Fibroblast of skin of abdomen (primary cell): Measurements from ENCODE around the gene KCNIP3.
"Not testable (repeated sequence)": the region's sequence is repeated elsewhere in the genome, so short reads cannot be mapped to it uniquely, and the experiment has no call there.

Experiments used
- DNase-seq: peaks from one replicate; pipeline ENCODE4 v3.0.0-alpha.2; 2013

KCNIP3 gene

DNA sequence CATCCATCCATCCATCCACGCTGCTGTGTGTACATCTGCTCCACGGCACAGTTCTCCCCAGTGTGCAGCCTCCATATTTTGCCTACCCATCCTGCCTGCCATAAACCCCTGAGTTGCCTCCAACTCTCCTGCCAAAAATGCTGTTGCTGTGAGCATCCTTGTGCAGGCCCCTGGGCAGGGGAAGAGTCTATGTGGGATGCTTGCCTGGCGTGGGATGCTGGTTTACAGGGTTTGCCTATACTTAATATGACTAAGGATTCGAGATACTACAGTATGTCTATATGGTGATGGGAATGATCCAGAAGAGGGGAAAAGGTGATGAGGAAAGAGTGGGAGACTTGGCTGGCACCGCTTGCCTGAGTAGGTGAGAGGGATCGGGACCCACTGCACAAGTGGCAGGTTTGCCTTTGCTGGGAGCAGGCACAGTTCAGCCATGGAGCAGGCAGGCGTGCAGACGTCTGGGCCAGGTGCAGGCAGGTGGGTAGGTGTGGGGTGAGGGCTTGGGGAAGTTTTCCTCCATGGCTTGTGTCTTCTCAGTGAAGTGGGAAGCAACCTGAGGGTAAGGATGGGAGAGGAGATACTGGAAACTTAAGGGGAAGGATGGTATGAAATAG lies 75.2 kb downstream of the KCNIP3 start:
- no peak for DNase-seq

DNA sequence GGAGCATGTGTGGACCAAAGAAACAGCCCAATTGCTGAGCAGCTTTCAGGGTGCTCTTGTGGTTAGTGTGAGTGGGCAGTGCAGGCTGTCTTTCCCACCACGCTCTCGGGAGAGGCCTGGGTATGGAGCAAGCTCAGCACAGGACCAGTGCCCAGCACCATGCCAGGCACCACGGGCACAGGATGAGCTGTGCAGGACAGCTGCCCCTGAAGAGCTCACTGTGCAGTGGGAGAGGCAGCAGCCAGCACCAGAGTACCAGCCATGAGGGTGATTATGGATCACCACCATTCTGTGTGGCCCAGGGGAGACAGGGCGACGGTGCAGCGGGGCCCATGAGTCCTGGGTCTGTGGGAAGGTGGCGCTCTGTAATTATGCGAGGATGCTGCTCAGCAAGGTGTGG lies 75.7 kb downstream of the KCNIP3 start:
- no peak for DNase-seq

DNA sequence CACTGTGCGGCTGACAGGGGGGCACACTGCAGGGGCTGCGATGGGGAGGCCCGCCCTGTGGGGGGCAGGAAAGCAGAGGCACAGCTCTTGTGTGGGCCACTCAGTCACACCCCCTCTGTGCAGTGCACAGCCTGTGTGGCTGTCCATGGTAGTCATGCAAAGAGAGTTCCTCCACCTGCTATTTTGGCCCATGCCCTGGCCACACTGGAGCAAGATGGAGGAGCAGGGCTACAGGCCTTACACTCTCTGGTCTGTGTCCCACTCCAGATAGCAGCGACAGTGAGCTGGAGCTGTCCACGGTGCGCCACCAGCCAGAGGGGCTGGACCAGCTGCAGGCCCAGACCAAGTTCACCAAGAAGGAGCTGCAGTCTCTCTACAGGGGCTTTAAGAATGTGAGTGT lies 76.9 kb downstream of the KCNIP3 start:
- no peak for DNase-seq

DNA sequence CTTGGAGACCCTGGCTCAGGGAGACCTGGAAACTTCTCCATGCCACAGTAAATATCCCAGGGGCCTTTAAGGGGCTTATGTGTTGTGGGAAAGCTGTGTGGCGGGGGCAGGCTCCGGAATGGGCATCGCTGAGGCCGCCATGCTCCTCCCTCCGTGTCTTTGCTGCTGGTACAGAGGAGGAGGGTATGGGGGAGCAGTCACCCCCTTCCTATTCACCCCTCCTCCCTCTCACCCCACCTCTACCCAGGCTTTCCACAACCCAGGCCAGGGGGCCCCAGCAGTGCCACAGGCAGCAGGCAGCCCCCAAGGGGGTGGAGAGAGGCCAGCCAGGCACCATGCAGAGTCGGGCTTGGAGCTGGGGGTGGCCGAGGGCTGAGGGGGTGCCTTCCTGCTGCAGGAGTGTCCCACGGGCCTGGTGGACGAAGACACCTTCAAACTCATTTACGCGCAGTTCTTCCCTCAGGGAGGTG lies 77.3 kb downstream of the KCNIP3 start:
- DNase-seq = no peak

DNA sequence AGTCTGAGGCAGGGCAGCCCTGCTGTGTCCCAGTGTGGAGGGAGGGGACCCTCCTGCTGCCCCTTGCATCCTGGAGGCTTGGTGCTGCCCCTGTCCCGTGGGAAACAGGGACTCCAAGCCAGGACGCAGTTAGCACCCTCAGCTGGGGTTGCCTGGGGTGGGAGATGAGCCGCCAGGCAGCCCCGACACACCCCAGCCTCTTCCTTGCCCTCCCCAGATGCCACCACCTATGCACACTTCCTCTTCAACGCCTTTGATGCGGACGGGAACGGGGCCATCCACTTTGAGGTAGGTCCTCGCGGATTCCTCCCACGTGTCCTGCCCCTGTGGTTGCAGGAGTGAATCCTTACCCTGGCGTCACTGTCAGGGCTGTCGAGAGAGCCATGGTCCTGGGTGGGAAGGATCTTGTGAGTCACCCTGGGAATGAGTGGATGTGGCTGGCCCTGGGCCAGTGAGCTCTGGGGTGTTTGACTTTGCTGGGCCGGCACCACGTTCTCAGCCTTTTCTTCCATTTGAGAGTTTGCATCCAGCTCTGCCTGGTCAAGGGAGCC lies 77.8 kb downstream of the KCNIP3 start:
- peak; percentile 11 for DNase-seq

DNA sequence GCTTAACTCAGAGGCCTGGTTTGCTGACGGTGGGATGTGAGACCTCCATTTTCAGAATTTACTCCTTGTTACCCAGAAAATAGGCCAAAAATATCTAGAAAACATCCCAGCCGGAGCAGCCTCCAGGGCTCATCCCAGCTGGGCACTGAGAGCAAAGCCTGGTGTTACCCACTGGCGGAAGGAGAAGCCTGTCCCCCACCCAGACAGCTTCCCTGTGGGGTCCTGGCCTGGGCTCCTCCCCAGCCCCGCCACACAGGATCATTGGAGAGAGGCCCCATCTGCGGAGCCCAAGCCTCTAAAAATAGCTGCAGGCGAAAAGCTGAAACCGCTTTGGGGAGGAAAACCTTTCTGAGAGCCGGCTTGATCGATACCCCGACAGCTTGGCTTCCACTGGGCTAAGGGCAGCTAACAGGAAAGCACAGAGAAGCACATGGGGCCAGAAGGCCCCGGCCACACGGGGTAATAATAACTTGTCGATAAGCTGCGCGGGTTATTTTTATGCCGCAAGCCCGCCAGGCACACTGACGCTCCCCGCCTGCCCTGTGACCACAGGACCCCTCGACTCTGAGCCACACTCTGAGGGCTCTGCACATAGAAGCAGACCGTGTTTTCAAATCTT lies 78.5 kb downstream of the KCNIP3 start:
- no peak for DNase-seq

DNA sequence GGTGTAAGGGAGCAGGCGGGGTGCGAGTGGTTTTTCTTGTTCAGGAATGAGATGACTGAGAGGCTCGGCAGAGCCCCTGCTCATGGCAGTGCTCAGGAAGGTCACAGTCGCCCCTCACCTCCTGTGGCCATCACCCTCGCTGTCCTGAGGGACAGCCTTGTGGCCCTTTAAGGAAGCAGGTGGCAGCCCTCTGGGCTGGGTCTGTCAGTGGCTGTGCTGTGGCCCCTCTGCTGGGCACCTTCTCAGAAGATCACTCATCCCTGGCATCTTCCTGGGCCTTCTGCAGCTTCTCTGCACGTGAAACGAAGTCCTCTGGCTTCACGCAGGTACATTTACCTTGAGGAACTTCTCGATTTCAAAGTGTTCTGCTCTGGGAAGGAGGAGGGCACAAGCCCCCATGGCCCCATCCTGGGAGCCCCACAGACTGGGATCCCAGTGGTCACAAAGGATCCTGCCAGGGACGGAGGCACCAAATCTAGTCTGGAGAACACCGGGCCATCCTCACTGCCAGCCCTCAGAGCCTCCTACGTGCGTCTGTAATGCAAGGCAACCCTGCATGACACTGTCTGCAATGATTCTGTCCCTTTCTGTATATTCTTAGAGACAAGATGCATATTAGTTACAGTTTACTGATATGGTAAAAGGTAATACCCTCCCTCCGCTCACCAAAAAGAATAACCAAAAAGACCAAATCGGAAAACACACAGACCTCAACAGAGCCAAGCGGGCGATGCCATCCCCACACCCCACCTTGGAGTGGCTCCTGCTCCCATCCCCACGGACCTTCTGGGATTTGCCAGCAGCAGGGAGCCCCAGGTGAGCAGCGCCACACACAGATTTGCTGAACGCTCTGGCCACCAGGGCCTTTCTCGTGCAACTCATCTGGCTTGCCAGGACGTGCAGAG lies 79.4 kb downstream of the KCNIP3 start:
- DNase-seq = no peak

DNA sequence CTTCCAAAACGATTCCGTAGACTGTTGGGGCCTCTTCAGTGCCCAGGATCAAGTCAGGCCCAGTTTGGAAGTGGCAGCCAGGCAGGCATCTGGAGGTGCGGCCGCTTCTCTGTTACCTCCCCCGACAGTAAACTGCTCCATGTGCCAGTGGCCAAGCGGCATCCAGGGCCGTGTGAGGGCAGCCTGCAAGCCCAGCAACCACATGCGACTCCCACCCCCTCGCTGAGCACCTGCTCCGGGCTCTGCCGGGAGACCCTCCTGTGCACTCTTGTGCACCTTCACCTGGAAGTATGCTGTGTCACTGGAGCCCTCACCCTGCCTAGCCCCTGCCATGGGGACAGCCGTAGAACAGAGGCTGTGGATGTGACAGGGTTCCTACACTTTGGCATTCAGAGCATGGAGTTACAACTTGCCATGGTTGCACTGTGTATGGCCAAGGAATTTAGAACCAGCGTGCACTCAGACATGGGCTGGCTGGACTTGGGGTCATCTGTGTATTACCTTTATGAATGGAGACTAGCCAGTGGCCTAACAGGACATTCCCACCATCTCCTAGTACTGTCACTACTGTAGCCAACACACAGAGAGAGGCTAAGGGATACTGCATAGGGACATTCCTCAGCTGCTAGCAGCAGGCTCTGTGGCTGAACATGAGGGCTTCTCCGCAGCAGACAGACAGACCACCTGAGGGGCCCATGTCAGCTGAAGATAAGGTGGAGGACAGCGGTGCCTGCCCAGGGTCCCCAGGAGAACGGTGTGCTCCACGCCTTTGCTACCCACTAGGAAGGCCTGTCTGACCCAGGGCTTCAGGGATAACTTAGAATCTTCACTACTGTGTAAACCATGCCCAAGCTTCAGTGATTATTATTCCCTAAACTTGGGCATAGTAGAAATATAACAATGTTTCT lies 80.3 kb downstream of the KCNIP3 start:
- DNase-seq = no peak

DNA sequence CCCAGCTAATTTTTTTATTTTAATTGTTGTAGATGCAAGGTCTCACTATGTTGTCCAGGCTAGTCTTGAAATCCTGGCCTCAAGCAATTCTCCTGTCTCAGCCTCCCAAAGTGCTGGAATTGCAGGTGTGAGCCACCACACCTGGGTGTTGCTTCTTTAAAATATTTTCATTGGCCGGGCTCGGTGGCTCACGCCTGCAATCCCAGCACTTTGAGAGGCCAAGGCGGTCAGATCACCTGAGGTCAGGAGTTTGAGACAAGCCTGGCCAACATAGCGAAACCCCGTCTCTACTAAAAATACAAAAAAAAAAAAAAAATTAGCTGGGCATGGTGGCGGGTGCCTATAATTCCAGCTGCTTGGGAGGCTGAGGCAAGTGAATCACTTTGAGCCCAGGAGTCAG lies 81.1 kb downstream of the KCNIP3 start:
- not testable (repeated sequence) for DNase-seq

DNA sequence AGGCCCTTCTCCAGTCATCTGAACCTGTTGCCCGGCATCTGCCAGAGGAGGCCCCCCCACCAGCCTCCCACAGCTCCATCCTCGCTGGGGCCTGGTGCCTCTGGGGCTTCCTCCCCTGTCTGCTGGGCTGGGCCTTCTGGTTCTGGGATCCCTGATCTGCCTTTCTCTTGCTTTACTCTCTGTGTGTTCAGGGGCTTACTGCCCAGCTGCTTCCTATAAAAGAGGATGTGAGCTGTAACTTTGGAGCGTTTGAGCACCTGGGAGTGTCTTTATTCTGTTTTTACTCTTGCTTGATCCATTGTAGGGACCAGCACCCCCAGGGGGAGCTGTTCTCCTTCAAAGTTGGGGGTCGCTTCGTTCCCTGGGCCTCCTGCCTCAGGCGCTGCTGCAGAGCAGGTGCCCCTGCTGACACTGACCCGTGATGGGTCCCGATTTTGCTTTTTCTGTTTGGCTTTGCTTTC lies 82.3 kb downstream of the KCNIP3 start:
- DNase-seq = no peak

DNA sequence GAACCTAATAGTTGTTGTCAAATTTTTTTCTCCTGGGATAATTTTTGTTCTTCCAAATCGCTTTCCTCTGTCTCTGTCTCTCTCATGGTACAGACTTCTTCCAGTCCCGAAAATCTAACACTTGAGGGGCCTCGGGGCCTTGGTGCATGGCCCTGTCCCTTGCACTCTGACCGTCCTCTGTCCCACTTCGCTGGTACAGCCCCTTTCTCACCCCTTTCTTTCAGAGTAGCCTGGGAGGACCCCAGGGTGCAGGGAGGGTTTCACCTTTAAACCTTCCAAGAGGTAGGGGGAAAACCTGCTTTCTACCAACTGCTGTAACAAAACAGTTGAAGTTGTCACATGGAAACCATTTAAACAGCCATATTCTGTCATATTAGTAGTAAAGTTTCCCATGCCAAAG lies 83.1 kb downstream of the KCNIP3 start:
- DNase-seq = no peak

DNA sequence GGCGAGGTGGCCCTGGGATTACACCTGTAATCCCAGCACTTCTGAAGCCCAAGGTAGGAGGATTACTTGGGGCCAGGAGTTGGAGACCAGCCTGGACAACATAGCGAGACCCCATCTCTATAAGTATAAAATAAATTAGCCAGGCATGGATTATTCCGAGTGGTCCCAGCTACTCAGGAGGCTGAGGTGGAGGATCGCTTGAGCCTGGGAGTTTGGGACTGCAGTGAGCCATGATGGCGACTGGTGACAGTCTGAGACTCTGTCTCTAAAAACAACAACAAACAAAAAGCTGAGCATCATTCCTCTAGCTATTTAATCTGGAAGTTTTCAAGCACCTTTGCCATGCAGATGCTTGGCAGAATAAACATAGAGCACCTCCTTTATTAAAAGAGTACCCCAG lies 83.6 kb downstream of the KCNIP3 start:
- no peak for DNase-seq

DNA sequence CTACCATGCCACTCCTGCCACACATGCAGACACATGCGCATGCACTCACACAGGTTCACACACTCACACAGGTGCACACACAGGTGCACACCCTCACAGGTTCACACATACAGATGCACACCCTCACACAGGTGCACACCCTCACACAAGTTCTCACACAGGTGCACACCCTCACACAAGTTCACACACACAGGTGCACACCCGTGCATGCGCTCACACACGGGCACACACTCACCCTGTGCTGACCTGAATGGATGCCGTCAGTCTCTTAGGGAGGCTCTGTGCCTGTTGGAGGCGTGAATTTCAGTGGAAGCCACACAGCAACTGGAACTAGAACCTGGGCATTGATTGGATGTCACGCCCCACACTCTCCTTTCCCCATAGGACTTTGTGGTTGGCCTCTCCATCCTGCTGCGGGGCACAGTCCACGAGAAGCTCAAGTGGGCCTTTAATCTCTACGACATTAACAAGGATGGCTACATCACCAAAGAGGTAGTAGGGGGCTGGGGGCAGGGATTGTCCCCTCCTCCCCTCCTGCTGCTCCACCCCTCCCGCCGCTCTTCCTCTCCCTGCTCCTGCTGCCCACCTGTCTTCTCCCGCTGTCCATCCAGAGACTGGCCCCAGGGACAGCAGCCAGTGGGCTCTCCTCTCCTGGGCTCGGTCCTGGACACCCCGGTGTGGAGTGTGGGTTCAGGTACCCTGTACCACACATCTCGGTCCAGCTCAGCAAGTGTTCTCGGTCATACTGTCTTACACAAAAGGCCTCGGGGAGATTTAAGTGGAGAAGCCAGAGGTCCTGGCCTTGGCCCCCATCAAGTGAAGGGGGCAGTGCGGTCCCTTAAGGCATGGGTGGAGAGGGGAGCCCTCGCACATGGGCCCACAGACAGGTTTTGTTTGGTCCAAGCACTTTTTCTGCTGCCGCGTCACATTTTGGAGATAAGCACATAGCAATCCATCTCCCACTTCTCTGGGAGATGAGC lies 84.4 kb downstream of the KCNIP3 start:
- DNase-seq = no peak

DNA sequence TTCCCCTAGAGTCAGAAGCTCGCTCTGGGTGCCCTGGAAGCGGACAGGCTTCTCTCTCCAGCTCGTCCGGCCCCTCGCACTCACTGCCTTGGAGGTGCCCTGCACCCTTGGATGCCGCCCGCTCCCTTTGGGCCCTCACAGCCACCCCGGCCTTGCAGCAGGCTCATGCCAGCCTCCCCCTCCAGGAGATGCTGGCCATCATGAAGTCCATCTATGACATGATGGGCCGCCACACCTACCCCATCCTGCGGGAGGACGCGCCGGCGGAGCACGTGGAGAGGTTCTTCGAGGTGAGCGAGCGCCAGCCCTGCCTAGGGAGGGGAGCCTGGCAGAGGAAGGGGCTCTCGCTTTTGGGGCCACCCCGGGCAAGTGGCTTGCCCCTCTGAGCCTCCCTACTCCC lies 85.0 kb downstream of the KCNIP3 start:
- DNase-seq = no peak

DNA sequence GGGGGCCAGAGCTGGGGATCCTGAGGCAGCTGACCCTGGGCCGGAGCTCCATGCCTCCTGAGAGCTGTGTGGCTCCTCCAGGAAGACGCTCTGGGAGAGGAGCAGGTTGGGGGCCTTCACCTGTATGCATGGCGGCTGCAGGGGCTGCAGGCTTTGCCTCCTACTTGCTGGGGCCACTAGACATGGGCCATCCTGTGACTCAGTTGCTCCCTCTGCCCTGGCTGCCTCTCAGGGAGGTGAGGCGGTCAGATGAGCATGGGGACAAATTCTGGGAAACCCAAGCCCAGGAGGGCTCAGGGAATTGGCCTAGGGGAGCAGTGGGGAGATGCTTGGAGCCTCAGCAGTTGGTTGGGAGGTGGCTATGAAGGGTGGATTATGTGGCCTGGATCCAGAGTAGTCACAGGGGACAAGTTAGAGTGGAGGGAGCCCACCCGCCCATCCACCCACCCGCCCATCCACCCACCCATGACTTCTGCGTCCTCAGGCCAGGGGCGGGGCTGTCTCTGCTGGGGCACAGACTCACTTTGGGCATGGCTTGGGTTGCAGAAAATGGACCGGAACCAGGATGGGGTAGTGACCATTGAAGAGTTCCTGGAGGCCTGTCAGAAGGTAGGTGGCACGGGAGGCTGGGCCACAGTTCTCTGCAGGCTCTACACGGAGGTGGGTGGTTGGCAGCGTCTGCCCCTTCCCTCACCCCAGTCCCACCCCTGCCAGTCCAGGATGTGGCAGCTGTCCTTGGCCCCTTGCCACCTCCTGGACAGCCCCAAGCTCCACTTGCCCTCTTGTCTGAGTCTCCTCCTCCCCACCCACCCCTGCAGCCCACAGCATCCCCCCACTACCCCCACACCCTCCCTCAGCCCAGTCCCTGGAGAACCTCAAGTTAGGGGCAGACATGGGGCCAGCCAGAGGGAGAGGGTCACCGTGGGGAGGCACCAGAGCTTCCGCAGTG lies 85.8 kb downstream of the KCNIP3 start:
- no peak for DNase-seq

DNA sequence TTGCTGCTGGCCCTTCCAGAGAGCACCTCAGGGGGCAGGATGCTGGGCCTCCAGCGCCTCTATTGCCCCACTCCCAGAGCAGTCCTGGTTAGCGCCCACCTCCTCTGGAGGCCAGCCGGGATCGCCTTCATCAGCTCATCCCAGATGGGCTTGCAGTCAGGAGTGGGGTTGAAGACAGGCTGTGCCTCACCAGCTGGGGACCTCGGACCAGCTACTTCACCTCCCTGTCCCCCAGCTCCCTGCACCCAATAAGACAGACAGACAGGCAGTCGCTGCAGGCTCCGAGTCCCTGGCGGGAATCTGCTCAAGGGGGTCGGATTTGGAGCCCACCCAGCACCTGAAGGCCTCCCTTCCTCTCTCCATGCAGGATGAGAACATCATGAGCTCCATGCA lies 86.5 kb downstream of the KCNIP3 start:
- DNase-seq = no peak

DNA sequence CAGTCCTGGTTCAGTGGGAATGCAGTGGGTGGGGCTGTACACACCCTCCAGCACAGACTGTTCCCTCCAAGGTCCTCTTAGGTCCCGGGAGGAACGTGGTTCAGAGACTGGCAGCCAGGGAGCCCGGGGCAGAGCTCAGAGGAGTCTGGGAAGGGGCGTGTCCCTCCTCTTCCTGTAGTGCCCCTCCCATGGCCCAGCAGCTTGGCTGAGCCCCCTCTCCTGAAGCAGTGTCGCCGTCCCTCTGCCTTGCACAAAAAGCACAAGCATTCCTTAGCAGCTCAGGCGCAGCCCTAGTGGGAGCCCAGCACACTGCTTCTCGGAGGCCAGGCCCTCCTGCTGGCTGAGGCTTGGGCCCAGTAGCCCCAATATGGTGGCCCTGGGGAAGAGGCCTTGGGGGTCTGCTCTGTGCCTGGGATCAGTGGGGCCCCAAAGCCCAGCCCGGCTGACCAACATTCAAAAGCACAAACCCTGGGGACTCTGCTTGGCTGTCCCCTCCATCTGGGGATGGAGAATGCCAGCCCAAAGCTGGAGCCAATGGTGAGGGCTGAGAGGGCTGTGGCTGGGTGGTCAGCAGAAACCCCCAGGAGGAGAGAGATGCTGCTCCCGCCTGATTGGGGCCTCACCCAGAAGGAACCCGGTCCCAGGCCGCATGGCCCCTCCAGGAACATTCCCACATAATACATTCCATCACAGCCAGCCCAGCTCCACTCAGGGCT lies 87.9 kb downstream of the KCNIP3 start:
- no peak for DNase-seq

DNA sequence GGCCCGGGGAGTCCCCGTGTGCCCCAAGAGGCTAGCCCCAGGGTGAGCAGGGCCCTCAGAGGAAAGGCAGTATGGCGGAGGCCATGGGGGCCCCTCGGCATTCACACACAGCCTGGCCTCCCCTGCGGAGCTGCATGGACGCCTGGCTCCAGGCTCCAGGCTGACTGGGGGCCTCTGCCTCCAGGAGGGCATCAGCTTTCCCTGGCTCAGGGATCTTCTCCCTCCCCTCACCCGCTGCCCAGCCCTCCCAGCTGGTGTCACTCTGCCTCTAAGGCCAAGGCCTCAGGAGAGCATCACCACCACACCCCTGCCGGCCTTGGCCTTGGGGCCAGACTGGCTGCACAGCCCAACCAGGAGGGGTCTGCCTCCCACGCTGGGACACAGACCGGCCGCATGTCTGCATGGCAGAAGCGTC lies 88.4 kb downstream of the KCNIP3 start:
- DNase-seq = no peak

DNA sequence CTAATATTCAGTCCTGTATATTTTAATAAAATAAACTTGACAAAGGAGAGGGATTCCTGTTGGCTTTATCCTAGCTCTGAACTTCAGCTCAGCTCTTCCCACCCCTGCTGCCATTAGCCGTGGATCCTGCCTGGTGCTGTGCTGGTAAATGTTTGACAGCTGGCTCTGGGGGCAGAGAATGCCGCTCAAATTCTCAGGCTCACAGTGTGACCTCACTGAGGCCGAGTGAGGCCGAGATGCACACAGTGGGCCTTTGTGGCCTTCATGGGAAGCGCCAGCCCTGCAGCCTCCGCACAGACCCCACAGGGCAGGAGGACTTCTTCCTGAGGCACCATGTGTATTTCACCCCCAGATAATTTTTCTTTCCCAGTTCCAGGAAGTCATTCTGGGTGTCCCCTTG lies 88.9 kb downstream of the KCNIP3 start:
- DNase-seq = no peak
